ENCODE measurements around the gene TMEM109.

Gene TMEM109

GRCh38 chr11:60959431-60959830 lies 45.5 kb downstream of the TMEM109 start:
- DNase-seq (ENCODE audit: low read depth, low spot score): no peak
- H3K27ac ChIP-seq: no peak overlapping the region

GRCh38 chr11:60960405-60960804 lies 46.4 kb downstream of the TMEM109 start:
- DNase-seq (ENCODE audit: low read depth, low spot score): no peak
- no peak overlapping the region for H3K27ac ChIP-seq

- no peak for DNase-seq (ENCODE audit: low read depth, low spot score)
- no peak overlapping the region for H3K27ac ChIP-seq
Measured at GRCh38 chr11:60964801-60965200, 50.8 kb downstream of the TMEM109 start.

- H3K27ac ChIP-seq: no peak overlapping the region
- DNase-seq (ENCODE audit: low read depth, low spot score): no peak
Measured at GRCh38 chr11:60966890-60967289, 52.9 kb downstream of the TMEM109 start.

- H3K27ac ChIP-seq: no peak overlapping the region
- no peak for DNase-seq (ENCODE audit: low read depth, low spot score)
Measured at GRCh38 chr11:60968223-60968622, 54.3 kb downstream of the TMEM109 start.

- DNase-seq (ENCODE audit: low read depth, low spot score): no peak
- H3K27ac ChIP-seq: no peak overlapping the region
Measured at GRCh38 chr11:60970369-60970774, 56.4 kb downstream of the TMEM109 start.

- DNase-seq (ENCODE audit: low read depth, low spot score): no peak
- H3K27ac ChIP-seq: no peak overlapping the region
Measured at GRCh38 chr11:60970890-60971289, 56.9 kb downstream of the TMEM109 start.

GRCh38 chr11:60971520-60971919 lies 57.6 kb downstream of the TMEM109 start, which contains the start of gene CD6:
CD6 (plus strand) TSS chr11:60971680; CDS start chr11:60971866, 186 bp downstream.
- no peak for DNase-seq (ENCODE audit: low read depth, low spot score)
- H3K27ac ChIP-seq: no peak within 1 kb of the TSS

- H3K27ac ChIP-seq: no peak overlapping the region
- DNase-seq (ENCODE audit: low read depth, low spot score): no peak
Measured at GRCh38 chr11:60972182-60973030, 58.4 kb downstream of the TMEM109 start.
